Duodenal mucosa (tissue), 2 donors: ENCODE results near the gene SLC6A18.
"Not testable (repeated sequence)": the region's sequence is repeated elsewhere in the genome, so short reads cannot be mapped to it uniquely, and the experiment has no call there.

Experiments used
- H3K27ac ChIP-seq: one replicate; pipeline ENCODE4 v1.7.0; 2013; ENCODE audit warnings: low read depth, low read length
- H3K27me3 ChIP-seq, 2 donors: one replicate each; pipeline ENCODE4 v1.7.0; 2013; ENCODE audit warnings: low read length in 2 of 2, control low read depth in 1 of 2; ENCODE audit not compliant: insufficient read depth in 2 of 2, control insufficient read depth in 1 of 2
- H3K36me3 ChIP-seq, 2 donors: one replicate each; pipeline ENCODE4 v1.7.0; 2013; ENCODE audit warnings: low read length in 2 of 2, control low read depth in 1 of 2; ENCODE audit not compliant: insufficient read depth in 2 of 2, control insufficient read depth in 1 of 2
- H3K4me1 ChIP-seq, 2 donors: one replicate each; pipeline ENCODE4 v1.7.0; 2013; ENCODE audit warnings: low read length in 2 of 2, control low read depth in 1 of 2; ENCODE audit not compliant: insufficient read depth in 2 of 2, control insufficient read depth in 1 of 2
- H3K4me3 ChIP-seq, 2 donors: one replicate each; pipeline ENCODE4 v1.7.0; 2013; ENCODE audit warnings: low read length in 2 of 2, low read depth in 1 of 2
- H3K9ac ChIP-seq, 2 donors: one replicate each; pipeline ENCODE4 v1.7.0; 2013; ENCODE audit warnings: low read length in 2 of 2, low read depth in 1 of 2
- H3K9me3 ChIP-seq, 2 donors: one replicate each; pipeline ENCODE4 v1.7.0; 2013; ENCODE audit warnings: low read length in 2 of 2, control low read depth in 1 of 2; ENCODE audit not compliant: control insufficient read depth in 1 of 2

The SLC6A18 gene

GRCh38 chr5:1279443-1280151, 54.4 kb downstream of the SLC6A18 start:
- no peaks in the 10 kb centered on the region for H3K36me3 ChIP-seq
- H3K27ac ChIP-seq = no peak overlapping the region
- no peaks in the 10 kb centered on the region for H3K27me3 ChIP-seq
- H3K4me1 ChIP-seq = no peaks in the 10 kb centered on the region
- no peak overlapping the region for H3K4me3 ChIP-seq
- H3K9me3 ChIP-seq = peaks cover 0 to 3% of the 10 kb centered on the region in 2 donors
- no peak overlapping the region for H3K9ac ChIP-seq

- no peaks in the 10 kb centered on the region for H3K4me1 ChIP-seq
- H3K27me3 ChIP-seq = no peaks in the 10 kb centered on the region
- H3K27ac ChIP-seq = no peak overlapping the region
- H3K36me3 ChIP-seq = no peaks in the 10 kb centered on the region
- no peak overlapping the region for H3K9ac ChIP-seq
- no peak overlapping the region for H3K4me3 ChIP-seq
- peaks cover 0 to 3% of the 10 kb centered on the region in 2 donors for H3K9me3 ChIP-seq
Observed at GRCh38 chr5:1280177-1281037, 55.2 kb downstream of the SLC6A18 start.

- no peak overlapping the region for H3K27ac ChIP-seq
- no peaks in the 10 kb centered on the region for H3K27me3 ChIP-seq
- no peaks in the 10 kb centered on the region for H3K36me3 ChIP-seq
- H3K9me3 ChIP-seq = peaks cover 0 to 3% of the 10 kb centered on the region in 2 donors
- no peak overlapping the region for H3K4me3 ChIP-seq
- H3K4me1 ChIP-seq = no peaks in the 10 kb centered on the region
- no peak overlapping the region for H3K9ac ChIP-seq
Observed at GRCh38 chr5:1281038-1281882, 56.1 kb downstream of the SLC6A18 start.

- Histone ChIP-seq H3K9ac (no peak overlapping the region), H3K36me3 (no peaks in the 10 kb centered on the region), H3K9me3 (peaks cover 0 to 3% of the 10 kb centered on the region in 2 donors), H3K27ac (no peak overlapping the region), H3K27me3 (no peaks in the 10 kb centered on the region), H3K4me3 (no peak overlapping the region), H3K4me1 (no peaks in the 10 kb centered on the region)
Observed at GRCh38 chr5:1282131-1282992, 57.2 kb downstream of the SLC6A18 start.

- not testable (repeated sequence) for H3K36me3 ChIP-seq, H3K4me1 ChIP-seq, H3K4me3 ChIP-seq, H3K27me3 ChIP-seq, H3K9ac ChIP-seq, H3K27ac ChIP-seq, H3K9me3 ChIP-seq
Observed at GRCh38 chr5:1282993-1283728, 58.0 kb downstream of the SLC6A18 start.

GRCh38 chr5:1283729-1284041, 58.5 kb downstream of the SLC6A18 start:
- H3K9me3 ChIP-seq, H3K4me3 ChIP-seq: not testable (repeated sequence)

GRCh38 chr5:1284336-1284970, 59.3 kb downstream of the SLC6A18 start:
- H3K27me3 ChIP-seq, H3K9ac ChIP-seq, H3K36me3 ChIP-seq, H3K27ac ChIP-seq, H3K4me1 ChIP-seq, H3K4me3 ChIP-seq, H3K9me3 ChIP-seq: not testable (repeated sequence)

More at GRCh38 chr5:1283729-1284041, 58.5 kb downstream of the SLC6A18 start:
- not testable (repeated sequence) for H3K4me1 ChIP-seq, H3K27ac ChIP-seq, H3K27me3 ChIP-seq, H3K36me3 ChIP-seq, H3K9ac ChIP-seq

GRCh38 chr5:1285141-1285540, 60.0 kb downstream of the SLC6A18 start:
- H3K4me1 ChIP-seq = no peaks in the 10 kb centered on the region
- no peaks in the 10 kb centered on the region for H3K9me3 ChIP-seq
- H3K27ac ChIP-seq = no peak overlapping the region
- no peak overlapping the region for H3K4me3 ChIP-seq
- no peak overlapping the region for H3K9ac ChIP-seq
- H3K27me3 ChIP-seq = no peaks in the 10 kb centered on the region
- H3K36me3 ChIP-seq = no peaks in the 10 kb centered on the region

- Histone ChIP-seq H3K36me3 (no peaks in the 10 kb centered on the region), H3K27me3 (no peaks in the 10 kb centered on the region), H3K4me1 (no peaks in the 10 kb centered on the region), H3K4me3 (no peak overlapping the region), H3K27ac (no peak overlapping the region), H3K9ac (no peak overlapping the region), H3K9me3 (no peaks in the 10 kb centered on the region)
Observed at GRCh38 chr5:1285883-1286291, 60.7 kb downstream of the SLC6A18 start.
